ENCODE measurements around the gene PHOX2B. TPM values are rescaled to one million over a fixed set of nuclear protein-coding genes. Genes with fewer than 3 reads are reported as not detected.

Gene PHOX2B
- total RNA-seq: 0.10 TPM

DNA sequence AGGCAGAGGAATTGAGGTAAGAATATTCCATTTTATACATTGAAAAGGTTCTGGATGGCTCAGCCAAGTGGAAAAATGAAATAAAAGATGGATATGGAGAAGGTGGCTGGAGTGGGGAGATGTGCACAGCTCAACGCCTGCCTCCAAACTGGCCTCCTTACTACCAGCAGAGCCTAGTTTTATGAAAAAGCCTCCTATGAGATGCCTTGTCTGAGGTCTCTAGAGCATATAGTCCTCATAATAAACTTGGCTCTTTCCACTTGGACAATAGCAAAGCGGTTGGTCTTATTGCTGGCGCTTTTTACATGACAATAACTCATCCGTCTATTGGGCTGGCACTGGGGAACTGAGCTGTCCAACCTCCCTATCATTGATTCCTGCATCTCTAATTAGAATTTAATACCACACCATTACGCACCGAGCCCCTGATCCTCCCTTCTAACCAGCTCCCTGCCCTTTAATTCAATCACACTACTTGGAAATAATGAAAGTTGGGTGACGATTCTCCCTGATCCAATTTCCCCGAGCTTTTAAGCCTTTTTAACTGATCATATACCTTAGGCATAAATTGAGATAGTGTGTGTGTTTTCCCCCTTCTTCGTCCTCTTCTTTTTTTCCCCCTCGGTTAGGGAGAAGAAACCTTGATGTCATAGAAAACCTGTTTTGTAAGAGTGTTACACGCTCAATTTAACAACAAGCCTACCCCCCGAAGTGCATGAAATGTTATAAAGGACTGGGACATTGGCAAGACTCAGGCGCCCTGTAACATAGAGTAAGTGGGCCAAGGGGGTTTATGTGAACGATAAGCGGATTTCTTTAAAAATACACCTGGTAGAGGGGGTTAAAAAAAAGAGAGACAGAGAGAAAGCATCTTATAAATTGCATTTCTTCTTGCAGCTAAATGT, at the start of gene PHOX2B:
Gene PHOX2B, minus strand, starts transcription at position 155 of the 905 bp plus-strand sequence. Its CDS starts 115 bp downstream, at position 40.
- Histone ChIP-seq H3K4me1 (ENCODE audit: insufficient read depth, low read length) (no peaks in the 10 kb centered on the region), H3K27me3 (ENCODE audit: insufficient read depth, low read length) (peaks cover 96% of the 10 kb centered on the region), H3K4me3 (ENCODE audit: low read length) (no peak within 1 kb of the TSS), H3K9me3 (ENCODE audit: low read depth, low read length) (no peaks in the 10 kb centered on the region)

DNA sequence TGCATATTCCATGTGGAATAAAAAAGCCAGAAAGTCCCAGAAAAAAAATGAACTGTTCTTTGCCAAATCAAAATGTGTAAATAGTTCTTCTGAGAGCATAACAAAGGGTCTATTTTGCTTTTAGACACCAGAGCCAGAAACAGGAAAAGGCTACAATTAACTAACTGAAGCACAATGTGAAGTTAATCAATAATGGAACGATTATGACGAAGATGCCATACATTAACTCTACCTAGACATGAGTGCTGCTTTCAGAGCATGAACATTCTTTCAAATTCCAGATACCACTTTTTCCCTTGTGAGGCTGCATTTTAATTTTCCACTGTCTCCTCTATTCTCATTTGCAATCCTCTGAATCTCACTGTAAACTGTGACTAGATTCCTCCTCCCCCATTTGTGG, 48.7 kb upstream of the PHOX2B start:
- Histone ChIP-seq H3K9me3 (ENCODE audit: low read depth, low read length) (no peaks in the 10 kb centered on the region), H3K27me3 (ENCODE audit: insufficient read depth, low read length) (peaks cover 7% of the 10 kb centered on the region), H3K4me3 (ENCODE audit: low read length) (no peak overlapping the region), H3K4me1 (ENCODE audit: insufficient read depth, low read length) (no peaks in the 10 kb centered on the region)

DNA sequence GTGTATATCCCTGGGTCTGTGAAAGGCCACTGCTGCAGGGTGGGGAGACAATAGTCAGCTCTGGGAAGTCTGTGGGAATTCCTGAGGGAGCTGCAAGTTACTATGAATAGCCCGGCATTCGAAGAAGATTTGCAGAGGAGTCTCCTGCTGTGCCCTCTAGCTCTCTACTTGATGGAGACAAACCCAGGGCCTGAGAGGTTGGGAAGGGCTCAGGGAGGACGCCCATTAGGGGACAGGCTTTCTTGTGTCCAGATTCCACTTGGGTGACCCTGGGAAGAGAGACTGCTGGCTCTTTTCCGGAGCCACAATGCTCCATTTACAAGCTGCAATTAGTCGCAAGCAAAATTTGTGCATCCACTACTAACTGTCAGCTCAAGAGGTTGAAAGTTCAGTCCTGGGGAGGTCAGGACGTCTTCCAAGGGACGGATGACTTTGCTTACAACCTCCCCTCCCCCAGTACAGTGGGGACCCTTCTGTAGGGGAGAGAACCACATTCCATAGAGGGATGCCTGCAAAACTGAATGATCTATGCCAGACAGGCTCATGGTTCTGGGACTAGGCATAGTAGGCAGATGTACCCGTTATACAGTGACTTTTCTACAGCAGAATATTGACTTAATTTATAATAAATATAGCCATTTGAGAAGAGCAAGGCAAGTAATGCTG, 48.2 kb upstream of the PHOX2B start:
- Histone ChIP-seq H3K9me3 (ENCODE audit: low read depth, low read length) (no peaks in the 10 kb centered on the region), H3K4me1 (ENCODE audit: insufficient read depth, low read length) (no peaks in the 10 kb centered on the region), H3K27me3 (ENCODE audit: insufficient read depth, low read length) (peaks cover 7% of the 10 kb centered on the region), H3K4me3 (ENCODE audit: low read length) (no peak overlapping the region)

DNA sequence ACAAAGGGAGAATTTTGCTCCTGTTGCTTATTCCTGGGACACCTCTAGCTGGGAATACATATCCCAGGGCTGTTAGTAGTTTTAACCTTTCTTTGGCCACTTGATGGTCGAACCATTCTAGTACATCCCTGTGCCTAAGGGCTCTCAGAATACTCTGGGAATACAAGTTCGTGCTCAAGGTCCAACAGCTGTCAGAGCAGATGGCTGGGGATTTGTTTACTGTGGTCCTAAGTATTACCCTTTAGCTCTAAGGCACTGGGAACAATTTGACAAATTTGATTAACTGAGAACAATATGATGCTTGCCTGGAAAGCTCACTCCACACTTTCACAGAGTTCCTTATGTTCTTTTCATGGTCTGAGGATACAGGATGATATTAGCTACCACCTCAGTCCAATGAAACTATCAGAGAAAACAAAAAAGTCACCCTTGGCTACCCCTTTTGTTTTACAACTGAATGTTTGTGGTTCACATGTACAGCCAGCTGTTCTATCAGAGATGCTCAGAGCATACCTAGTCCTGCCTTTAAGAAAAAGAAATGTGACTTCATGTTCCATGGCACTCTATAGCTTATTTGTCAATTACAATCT, 47.4 kb upstream of the PHOX2B start:
- H3K4me3 ChIP-seq (ENCODE audit: low read length): no peak overlapping the region
- no peaks in the 10 kb centered on the region for H3K4me1 ChIP-seq (ENCODE audit: insufficient read depth, low read length)
- no peaks in the 10 kb centered on the region for H3K9me3 ChIP-seq (ENCODE audit: low read depth, low read length)
- peaks cover 7% of the 10 kb centered on the region for H3K27me3 ChIP-seq (ENCODE audit: insufficient read depth, low read length)

DNA sequence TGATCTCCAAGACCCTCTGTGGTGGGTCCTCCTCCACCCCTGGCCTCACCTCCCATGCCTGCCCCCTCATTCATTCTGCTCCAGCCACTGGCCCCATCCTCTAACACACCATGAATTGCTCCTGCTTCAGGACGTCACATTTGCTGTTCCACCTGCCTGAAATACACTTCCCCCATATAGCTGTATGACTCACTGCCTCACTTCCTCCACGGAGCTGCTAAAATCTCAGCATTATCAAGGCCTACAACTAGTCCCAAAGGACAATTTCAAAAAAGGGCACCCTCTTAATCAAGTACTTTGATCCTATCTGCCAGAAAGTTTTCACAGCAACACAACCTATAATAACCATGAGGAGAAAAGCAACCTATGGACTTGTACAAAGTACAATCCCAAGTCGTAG, 43.6 kb upstream of the PHOX2B start:
- no peak overlapping the region for H3K4me3 ChIP-seq (ENCODE audit: low read length)
- no peaks in the 10 kb centered on the region for H3K4me1 ChIP-seq (ENCODE audit: insufficient read depth, low read length)
- no peaks in the 10 kb centered on the region for H3K9me3 ChIP-seq (ENCODE audit: low read depth, low read length)
- peaks cover 4% of the 10 kb centered on the region for H3K27me3 ChIP-seq (ENCODE audit: insufficient read depth, low read length)

DNA sequence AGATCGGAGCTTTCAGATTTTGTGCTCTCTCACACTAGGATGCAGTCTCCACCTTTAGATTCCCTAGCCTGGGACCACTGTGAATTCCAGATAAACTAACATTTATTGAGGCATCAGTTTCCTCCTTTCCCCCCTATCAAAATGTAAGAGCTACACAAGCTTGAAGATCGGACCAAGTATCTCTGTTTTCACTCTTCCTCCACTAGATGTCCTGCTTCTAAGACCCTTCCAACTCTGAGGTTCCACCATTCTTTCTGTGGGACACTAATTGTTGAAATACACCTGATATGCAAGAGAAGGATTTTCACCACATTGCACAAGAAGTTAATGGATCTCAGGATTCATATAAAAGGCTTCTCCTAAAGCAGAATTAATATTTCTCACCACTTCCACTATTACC, 43.0 kb upstream of the PHOX2B start:
- no peaks in the 10 kb centered on the region for H3K9me3 ChIP-seq (ENCODE audit: low read depth, low read length)

DNA sequence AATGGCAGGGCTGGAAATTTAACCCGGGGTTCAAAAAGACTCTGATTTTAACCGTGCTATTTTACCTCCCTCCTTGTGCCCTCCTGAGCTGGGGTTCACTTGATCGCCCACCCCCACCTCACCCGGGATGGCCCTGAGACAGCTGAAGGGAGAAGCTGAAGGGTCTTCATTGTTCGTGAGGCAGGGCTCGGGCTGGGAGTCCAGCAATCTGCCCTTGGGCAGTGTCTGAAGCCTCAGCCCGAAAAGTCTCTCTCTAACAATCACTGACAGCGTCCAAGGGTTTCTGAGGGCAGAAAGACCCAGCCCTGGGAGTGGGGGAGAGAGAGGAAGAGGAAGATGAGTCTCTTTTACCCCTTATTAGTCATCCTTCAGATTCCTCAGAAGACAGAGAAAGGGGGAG, 39.4 kb upstream of the PHOX2B start:
- no peaks in the 10 kb centered on the region for H3K4me1 ChIP-seq (ENCODE audit: insufficient read depth, low read length)

More for the DNA sequence above, 43.0 kb upstream of the PHOX2B start:
- no peak overlapping the region for H3K4me3 ChIP-seq (ENCODE audit: low read length)
- no peaks in the 10 kb centered on the region for H3K4me1 ChIP-seq (ENCODE audit: insufficient read depth, low read length)
- peaks cover 4% of the 10 kb centered on the region for H3K27me3 ChIP-seq (ENCODE audit: insufficient read depth, low read length)

DNA sequence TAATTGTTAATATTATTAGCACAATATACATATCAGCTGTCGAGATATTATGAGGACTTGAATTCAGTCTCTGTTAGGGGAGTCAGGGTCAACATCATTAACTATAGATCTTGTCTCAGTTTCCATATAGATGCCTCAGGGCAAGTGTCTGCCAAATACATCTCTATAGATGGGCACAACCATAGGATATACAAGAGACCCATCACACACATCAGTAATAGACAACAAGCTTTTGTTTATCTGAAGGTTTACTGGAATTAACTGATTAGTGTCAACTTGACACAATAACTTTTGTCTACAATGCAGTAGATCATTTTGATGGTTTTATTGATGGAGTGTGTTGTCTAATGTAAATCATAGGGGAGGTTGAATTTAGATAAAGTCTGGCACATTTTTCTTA, 37.1 kb upstream of the PHOX2B start:
- H3K4me3 ChIP-seq (ENCODE audit: low read length): no peak overlapping the region
- H3K9me3 ChIP-seq (ENCODE audit: low read depth, low read length): no peaks in the 10 kb centered on the region
- no peaks in the 10 kb centered on the region for H3K4me1 ChIP-seq (ENCODE audit: insufficient read depth, low read length)
- H3K27me3 ChIP-seq (ENCODE audit: insufficient read depth, low read length): peaks cover 5% of the 10 kb centered on the region

More for the DNA sequence above, 39.4 kb upstream of the PHOX2B start:
- no peaks in the 10 kb centered on the region for H3K9me3 ChIP-seq (ENCODE audit: low read depth, low read length)
- H3K27me3 ChIP-seq (ENCODE audit: insufficient read depth, low read length): peaks cover 5% of the 10 kb centered on the region
- H3K4me3 ChIP-seq (ENCODE audit: low read length): no peak overlapping the region

DNA sequence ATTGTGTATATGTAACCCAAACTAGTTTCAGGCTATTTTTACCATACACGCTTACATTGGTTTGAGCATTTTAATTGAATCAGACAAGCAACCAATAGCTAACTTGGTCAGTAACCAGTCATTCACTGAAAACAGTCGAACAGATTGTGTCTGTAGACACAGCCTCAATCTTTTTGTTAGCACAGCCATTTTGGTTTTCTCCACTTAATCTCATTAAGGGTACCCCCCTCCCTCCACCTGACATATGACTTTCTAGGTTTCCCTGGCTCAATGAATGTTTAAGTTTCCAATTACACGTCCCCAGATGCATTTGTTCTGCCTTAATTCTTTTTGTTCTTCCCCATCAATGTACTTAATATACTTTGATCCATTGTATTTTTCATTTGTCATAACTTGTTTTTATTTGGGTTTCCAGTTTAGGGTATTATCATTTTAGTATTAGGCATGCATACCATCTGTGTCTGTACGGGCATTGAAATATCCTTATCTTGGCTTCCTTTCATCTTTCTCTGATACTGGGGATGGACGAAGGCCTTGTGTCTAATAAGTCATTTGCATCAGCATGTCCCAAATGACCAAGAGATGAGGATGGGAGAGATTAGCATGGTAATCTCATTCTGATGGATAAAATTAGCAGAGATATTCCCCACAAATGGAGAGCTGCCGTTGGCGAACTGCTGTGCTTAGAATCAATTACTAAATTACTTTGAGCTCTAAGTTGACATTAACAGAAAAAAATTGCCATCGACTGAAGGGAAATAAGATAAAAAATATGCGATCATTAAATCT, 35.9 kb upstream of the PHOX2B start:
- Histone ChIP-seq H3K4me1 (ENCODE audit: insufficient read depth, low read length) (no peaks in the 10 kb centered on the region), H3K9me3 (ENCODE audit: low read depth, low read length) (no peaks in the 10 kb centered on the region), H3K27me3 (ENCODE audit: insufficient read depth, low read length) (peaks cover 5% of the 10 kb centered on the region), H3K4me3 (ENCODE audit: low read length) (no peak overlapping the region)

DNA sequence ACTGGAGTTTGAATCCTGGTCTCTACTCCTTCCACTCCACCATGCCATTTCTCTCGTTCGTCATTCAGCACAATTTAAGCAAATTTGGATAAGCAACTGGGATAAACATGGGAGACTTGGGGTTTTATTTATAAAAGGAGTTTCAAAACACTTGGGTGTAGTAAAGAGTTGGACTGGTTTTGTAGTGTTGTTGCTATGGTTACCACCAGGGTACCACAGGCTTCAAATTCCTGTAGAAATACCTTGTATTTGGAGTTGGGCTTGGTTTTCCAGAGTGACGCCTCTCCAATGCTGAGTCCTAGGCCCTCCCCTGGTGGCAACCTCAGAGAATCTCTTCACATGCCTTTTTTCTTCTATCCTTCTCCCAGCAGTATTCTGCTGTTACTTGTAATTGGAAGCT, 27.9 kb upstream of the PHOX2B start:
- peaks cover 2% of the 10 kb centered on the region for H3K27me3 ChIP-seq (ENCODE audit: insufficient read depth, low read length)
- no peaks in the 10 kb centered on the region for H3K4me1 ChIP-seq (ENCODE audit: insufficient read depth, low read length)
- no peaks in the 10 kb centered on the region for H3K9me3 ChIP-seq (ENCODE audit: low read depth, low read length)
- H3K4me3 ChIP-seq (ENCODE audit: low read length): no peak overlapping the region

DNA sequence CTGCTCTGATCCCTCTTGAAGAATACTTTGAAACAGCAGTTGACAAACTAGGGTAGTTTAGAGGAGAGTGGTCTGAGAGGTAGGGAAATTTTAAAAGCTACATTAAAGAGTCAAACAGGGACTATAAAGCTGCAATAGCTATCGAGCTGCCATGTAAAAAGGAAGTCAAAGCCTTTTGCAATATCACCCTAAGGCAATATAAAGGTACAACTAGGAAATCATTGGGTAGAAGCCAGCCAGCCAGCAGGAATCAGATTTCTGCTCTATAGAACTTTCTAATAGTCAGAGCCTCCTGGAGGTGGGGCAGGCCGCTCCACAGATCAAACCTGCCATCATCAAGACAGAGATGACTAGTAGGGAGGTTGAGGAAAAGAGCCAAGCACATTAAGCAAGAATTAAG, 15.2 kb upstream of the PHOX2B start:
- Histone ChIP-seq H3K9me3 (ENCODE audit: low read depth, low read length) (no peaks in the 10 kb centered on the region), H3K27me3 (ENCODE audit: insufficient read depth, low read length) (peaks cover 17% of the 10 kb centered on the region), H3K4me3 (ENCODE audit: low read length) (no peak overlapping the region), H3K4me1 (ENCODE audit: insufficient read depth, low read length) (no peaks in the 10 kb centered on the region)

DNA sequence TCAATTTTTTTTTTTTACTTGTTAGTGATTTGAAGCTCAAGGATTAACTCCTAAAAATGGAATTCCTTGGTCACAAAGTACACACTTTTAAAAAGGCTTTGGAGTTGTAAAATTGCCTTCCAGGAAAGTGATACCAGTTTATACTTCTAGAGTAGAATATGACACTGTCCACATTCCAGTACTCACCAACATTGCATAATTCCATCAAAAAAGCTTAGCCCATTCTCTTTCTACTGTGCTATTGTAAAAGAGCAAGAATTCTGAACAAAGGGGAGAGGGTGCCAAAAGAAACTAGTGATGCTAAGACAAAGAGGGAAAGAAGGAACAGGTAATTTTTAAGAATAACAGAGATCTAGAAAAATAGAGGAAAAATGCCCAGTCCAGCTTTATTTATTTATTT, 10.4 kb upstream of the PHOX2B start:
- no peak overlapping the region for H3K4me3 ChIP-seq (ENCODE audit: low read length)
- H3K9me3 ChIP-seq (ENCODE audit: low read depth, low read length): no peaks in the 10 kb centered on the region
- peaks cover 33% of the 10 kb centered on the region for H3K27me3 ChIP-seq (ENCODE audit: insufficient read depth, low read length)
- H3K4me1 ChIP-seq (ENCODE audit: insufficient read depth, low read length): no peaks in the 10 kb centered on the region

DNA sequence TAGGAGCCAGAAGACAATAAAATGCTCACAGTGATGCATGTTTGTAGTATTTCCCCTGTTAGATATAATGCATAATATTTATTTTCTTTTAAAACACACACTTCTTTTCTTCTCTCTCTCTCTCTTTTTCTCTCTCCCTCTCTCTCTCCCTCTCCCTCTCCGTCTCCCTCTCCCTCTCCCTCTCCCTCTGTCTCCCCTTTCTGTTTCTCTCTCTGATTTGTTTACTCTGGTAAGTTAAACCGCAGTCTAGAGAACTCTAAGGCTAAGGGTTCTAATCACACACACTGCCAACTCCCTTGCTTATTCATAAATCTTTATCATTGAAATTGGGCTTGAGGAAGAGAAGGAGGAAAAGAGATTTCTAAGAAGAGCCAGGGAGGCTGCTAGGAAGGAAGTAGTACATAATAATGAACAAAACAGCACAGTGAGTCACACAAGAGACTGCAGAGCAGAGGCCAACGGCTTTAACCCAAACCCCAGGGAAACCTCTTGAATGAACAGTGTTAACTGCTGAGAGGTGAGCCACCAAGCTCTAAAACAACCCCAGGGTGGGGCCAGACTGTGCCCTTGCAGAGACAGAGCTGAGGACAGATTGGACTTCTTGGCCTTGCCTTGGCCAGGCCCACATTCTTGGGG, 9.1 kb upstream of the PHOX2B start:
- Histone ChIP-seq H3K4me1 (ENCODE audit: insufficient read depth, low read length) (no peaks in the 10 kb centered on the region), H3K27me3 (ENCODE audit: insufficient read depth, low read length) (peaks cover 39% of the 10 kb centered on the region), H3K4me3 (ENCODE audit: low read length) (no peak overlapping the region), H3K9me3 (ENCODE audit: low read depth, low read length) (no peaks in the 10 kb centered on the region)

DNA sequence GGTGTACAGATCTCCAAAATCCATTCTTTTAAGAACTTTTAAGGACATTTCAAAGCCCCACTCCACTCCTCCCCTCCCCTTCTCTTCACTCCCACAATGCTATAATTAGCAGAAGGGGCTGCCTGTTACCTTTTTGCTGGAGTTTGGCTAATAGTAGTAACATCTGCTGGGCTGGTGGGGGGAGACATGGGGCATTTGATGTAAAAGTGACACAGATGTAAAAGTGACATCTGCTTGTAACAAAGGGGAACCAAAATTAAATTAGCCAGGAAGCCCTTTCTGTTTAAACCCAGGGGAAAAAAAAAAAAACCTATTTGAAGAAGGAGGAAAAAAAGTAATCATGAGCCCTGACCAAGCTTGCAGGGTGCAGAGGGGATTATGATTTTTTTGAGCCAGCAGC, 5.4 kb upstream of the PHOX2B start:
- no peak overlapping the region for H3K4me3 ChIP-seq (ENCODE audit: low read length)
- peaks cover 72% of the 10 kb centered on the region for H3K27me3 ChIP-seq (ENCODE audit: insufficient read depth, low read length)
- no peaks in the 10 kb centered on the region for H3K4me1 ChIP-seq (ENCODE audit: insufficient read depth, low read length)
- no peaks in the 10 kb centered on the region for H3K9me3 ChIP-seq (ENCODE audit: low read depth, low read length)

Measured in mononuclear cell (primary cell).